ENCODE measurements around the gene SYNE3.

SYNE3 gene

DNA sequence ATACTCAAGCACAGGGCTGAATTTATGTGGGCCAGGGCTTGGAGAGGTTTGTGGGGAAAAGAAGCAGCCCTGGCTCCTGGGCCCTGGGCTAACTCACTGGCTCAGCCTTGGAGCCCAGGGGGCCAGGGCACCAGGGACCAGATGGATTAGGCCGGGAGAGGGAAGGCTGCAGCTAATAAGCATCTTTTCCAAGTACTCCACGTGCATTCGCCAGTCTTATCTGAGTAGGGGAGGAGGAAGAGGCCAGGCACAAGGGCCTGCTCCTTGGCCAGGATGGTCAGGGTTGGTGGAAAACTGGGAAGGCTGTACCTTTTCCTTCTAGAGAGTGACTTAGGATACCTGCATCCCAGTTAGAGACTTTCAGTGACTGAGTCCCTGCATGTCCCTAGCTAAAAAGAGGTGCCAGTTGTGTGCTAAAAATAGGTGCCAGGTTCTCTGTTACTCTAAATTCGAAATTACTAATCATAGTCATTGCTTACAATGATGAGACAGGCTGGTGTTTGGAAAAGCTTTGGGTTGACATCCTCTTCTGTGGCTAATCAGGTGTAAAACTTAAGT is 19.7 kb upstream of the SYNE3 start:
- in situ Hi-C loops (cut with HindIII; ENCODE audit: low sequenced_read_pairs) = no loop called here
- TF ChIP-seq, protein P1, sequence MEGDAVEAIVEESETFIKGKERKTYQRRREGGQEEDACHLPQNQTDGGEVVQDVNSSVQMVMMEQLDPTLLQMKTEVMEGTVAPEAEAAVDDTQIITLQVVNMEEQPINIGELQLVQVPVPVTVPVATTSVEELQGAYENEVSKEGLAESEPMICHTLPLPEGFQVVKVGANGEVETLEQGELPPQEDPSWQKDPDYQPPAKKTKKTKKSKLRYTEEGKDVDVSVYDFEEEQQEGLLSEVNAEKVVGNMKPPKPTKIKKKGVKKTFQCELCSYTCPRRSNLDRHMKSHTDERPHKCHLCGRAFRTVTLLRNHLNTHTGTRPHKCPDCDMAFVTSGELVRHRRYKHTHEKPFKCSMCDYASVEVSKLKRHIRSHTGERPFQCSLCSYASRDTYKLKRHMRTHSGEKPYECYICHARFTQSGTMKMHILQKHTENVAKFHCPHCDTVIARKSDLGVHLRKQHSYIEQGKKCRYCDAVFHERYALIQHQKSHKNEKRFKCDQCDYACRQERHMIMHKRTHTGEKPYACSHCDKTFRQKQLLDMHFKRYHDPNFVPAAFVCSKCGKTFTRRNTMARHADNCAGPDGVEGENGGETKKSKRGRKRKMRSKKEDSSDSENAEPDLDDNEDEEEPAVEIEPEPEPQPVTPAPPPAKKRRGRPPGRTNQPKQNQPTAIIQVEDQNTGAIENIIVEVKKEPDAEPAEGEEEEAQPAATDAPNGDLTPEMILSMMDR (IDR thresholded peaks at IDR 0.05; ENCODE audit: low read depth, low read length) = no peak
- no peak for DNase-seq (ENCODE audit: low read depth, low spot score)
- H3K4me3 ChIP-seq (ENCODE audit: low read depth, low read length) = peak overlapping the region; percentile 80

DNA sequence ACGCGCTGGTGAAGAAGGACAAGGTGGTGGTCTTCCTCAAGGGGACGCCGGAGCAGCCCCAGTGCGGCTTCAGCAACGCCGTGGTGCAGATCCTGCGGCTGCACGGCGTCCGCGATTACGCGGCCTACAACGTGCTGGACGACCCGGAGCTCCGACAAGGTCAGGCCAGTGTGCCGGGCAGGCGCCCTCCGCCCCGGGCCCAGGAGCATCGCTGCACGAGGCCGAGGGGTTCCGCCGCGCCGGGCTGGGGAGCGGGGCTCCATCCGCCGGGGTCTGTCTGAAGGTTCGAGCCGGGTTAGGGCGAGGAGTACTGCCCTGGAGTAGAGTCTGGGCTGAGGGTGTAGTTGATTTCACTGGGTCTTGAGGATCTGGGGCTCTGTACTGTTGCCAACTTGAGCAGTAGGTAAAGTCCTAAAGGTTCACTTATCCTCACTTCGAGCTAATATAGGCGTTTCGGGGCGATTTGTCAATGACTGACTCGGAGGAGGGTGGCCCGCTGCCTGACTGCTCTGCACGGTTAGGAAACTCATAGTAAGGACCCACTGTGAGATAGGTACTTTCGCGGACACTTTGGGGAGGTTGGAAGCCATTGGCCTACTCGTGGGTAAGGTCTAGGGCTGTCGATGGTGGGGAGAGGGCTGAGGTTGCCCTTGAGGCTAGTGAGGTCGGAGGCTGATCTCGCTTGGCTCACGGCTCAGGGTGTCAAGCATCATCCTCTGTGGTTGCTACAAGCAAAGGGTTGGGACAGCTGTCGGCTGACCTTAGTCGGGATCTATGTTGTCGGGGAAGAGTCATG is 19.0 kb upstream of the SYNE3 start:
- TF ChIP-seq, protein P1 (IDR thresholded peaks at IDR 0.05; ENCODE audit: low read depth, low read length) = no peak
- no peak for DNase-seq (ENCODE audit: low read depth, low spot score)
- peak overlapping the region; percentile 80 for H3K4me3 ChIP-seq (ENCODE audit: low read depth, low read length)
- in situ Hi-C loops (cut with HindIII; ENCODE audit: low sequenced_read_pairs) = no loop called here

DNA sequence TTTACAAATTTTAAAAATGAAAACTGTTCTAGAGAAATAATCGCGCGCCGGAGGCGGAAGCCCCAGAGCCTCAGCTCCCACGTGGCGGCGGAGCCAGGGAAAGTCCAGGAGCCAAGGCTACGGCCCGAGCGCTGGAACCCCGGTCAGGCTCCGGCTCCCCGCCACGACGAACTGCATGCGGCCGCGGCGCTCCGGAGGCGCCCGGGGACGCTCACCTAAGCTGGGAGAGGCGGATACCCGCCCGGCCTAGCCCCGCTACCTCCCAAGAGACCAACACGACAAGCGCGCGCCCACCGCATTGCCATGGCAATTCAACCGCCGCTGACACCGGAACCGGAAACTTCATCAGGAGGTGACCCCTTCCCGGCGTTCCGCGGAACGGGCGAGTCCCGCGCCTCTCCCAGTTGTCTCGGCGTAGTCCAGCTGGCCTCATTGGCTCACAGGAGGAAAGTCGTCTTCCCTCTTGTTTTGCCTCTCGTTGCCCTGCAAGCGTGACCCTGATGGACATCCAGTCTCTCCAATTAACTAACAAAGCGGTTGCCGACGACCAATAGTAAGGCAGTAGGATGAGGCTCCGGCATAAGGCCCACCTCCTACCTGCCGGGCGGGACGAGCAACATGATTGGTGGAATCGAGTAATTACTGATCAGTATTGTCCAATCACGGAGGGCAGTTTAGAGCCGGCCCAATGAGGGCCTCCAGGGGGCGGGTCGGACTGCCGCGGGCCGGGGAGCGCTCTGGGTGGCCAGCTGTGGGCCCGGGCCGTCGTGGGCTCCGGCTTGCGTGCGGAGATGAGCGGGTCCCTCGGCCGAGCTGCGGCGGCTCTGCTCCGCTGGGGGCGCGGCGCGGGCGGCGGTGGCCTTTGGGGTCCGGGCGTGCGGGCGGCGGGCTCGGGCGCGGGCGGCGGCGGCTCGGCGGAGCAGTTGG is 18.1 kb upstream of the SYNE3 start, which contains the start of gene GLRX5:
TSS of gene GLRX5 (plus strand) at position 752 of the 927 bp plus-strand sequence. CDS start at position 792, 40 bp downstream.
- peak within 1 kb of the TSS; percentile 80 for H3K4me3 ChIP-seq (ENCODE audit: low read depth, low read length)
- in situ Hi-C loops (cut with HindIII; ENCODE audit: low sequenced_read_pairs) = no loop called here
- peak; percentile 100 for DNase-seq (ENCODE audit: low read depth, low spot score)
- TF ChIP-seq, protein P1 (IDR thresholded peaks at IDR 0.05; ENCODE audit: low read depth, low read length) = no peak

DNA sequence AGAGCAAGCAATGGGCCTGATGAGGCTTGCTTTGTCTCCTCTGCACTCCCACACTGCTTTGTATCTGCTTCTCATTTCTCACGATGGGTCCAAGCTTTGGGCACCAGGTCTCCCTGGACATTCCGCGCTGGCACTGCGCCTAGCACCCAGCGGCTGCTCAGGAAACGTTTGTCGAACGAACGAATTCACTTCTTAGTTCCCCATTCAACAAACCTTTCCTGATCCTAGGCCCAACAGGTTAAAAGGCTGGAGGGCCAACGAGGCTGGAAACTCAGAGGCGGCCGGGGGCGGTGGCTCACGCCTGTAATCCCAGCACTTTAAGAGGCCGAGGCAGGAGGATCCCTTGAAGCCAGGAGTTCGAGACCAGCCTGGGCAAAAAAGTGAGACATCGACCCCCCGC is 17.4 kb upstream of the SYNE3 start:
- peak overlapping the region; percentile 77 for H3K4me3 ChIP-seq (ENCODE audit: low read depth, low read length)
- TF ChIP-seq, protein P1 (IDR thresholded peaks at IDR 0.05; ENCODE audit: low read depth, low read length) = no peak
- no peak for DNase-seq (ENCODE audit: low read depth, low spot score)
- in situ Hi-C loops (cut with HindIII; ENCODE audit: low sequenced_read_pairs) = no loop called here

DNA sequence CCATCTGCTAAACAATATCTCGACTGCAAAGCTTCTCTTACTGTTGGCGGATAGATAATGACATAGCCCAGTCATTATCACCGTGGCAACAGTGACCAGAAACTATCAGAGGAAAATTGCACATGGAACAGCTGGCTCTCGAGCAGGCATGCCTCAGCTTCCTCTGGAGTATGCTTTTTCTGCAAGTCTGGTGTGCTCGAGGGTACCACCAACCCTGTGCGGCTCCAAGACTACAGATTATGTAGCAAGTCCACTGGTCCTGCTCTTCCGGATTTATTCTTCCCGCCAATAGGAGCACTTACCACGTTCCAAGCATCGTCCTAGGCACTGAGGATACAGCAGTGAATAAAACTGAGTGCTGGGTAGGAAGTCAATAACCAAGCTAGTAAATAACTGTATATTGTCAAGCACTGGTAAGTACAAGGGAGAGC is 17.0 kb upstream of the SYNE3 start:
- TF ChIP-seq, protein P1 (IDR thresholded peaks at IDR 0.05; ENCODE audit: low read depth, low read length) = no peak

DNA sequence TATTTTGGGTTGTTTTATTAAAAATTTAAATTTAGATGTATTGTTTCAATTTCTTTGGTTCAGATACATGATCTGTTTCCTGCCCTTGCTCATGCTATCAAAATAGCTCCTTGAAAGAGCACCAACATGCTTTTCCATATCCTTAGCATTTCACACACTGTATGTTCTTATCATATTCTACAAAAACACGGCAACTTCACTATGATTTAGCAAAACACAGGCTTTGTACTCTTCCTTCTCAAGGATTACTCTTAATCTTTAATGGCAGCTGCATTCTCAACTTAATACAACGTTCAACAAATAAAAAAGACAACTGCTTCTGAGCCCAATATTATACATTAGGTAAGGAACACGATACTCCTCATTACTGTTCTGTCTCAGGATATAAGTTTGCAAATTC is 15.5 kb upstream of the SYNE3 start:
- in situ Hi-C loops (cut with HindIII; ENCODE audit: low sequenced_read_pairs) = no loop called here
- TF ChIP-seq, protein P1 (IDR thresholded peaks at IDR 0.05; ENCODE audit: low read depth, low read length) = no peak
- H3K4me3 ChIP-seq (ENCODE audit: low read depth, low read length) = no peak overlapping the region
- DNase-seq (ENCODE audit: low read depth, low spot score) = no peak

More for the DNA sequence above, 17.0 kb upstream of the SYNE3 start:
- H3K4me3 ChIP-seq (ENCODE audit: low read depth, low read length) = peak overlapping the region; percentile 77
- in situ Hi-C loops (cut with HindIII; ENCODE audit: low sequenced_read_pairs) = no loop called here
- peak; percentile 50 for DNase-seq (ENCODE audit: low read depth, low spot score)

All from astrocyte of the spinal cord (primary cell).